Epithelial cell of proximal tubule (primary cell): ENCODE data around the gene TMEFF2. TPM values are rescaled to one million over a fixed set of nuclear protein-coding genes. Genes with fewer than 3 reads are reported as not detected.
"Not testable (repeated sequence)": the region's sequence is repeated elsewhere in the genome, so short reads cannot be mapped to it uniquely, and the experiment has no call there.

Source experiments
- DNase-seq: peaks from one replicate; pipeline ENCODE4 v3.0.0-alpha.2; 2011; ENCODE audit warnings: low read depth
- H3K4me3 ChIP-seq: 2 replicates; pipeline ENCODE4 v1.5.1; 2011; ENCODE audit warnings: low read depth, mild to moderate bottlenecking, low read length
- total RNA-seq: library from RNA; depleted of rRNA; stranded (reverse); fragments of >200 nt; gene quantifications from 2 replicates; pipeline ENCODE4 v1.2.3, GENCODE V29; 2015
- TF ChIP-seq, protein P1 (sequence below): conservative IDR thresholded peaks from 2 replicates; pipeline ENCODE4 v1.5.1; 2012; ENCODE audit warnings: low read depth, mild to moderate bottlenecking, low read length

The TMEFF2 gene
- total RNA-seq, 1 donor from 2014 or later = not detected

DNA sequence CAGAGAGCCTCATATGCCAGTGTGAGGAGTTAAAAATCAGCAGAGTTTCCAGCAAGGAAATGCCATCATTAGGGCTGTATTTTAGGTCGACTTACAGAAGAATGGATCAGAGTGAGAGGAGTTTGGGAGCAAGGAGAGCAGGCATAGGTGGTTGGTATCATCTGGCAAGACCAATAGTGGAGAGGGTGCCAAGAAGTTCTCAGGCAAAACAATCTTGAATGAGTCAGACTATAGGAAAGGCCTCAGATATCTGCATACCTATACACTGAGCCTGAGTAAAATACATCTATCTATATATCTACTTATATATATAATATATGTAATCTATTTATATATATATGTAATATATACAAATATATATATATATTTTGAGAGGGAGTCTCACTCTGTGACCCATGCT, 57.3 kb downstream of the TMEFF2 start:
- no peak overlapping the region for H3K4me3 ChIP-seq
- TF ChIP-seq, protein P1, sequence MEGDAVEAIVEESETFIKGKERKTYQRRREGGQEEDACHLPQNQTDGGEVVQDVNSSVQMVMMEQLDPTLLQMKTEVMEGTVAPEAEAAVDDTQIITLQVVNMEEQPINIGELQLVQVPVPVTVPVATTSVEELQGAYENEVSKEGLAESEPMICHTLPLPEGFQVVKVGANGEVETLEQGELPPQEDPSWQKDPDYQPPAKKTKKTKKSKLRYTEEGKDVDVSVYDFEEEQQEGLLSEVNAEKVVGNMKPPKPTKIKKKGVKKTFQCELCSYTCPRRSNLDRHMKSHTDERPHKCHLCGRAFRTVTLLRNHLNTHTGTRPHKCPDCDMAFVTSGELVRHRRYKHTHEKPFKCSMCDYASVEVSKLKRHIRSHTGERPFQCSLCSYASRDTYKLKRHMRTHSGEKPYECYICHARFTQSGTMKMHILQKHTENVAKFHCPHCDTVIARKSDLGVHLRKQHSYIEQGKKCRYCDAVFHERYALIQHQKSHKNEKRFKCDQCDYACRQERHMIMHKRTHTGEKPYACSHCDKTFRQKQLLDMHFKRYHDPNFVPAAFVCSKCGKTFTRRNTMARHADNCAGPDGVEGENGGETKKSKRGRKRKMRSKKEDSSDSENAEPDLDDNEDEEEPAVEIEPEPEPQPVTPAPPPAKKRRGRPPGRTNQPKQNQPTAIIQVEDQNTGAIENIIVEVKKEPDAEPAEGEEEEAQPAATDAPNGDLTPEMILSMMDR = no peak
- DNase-seq = no peak

DNA sequence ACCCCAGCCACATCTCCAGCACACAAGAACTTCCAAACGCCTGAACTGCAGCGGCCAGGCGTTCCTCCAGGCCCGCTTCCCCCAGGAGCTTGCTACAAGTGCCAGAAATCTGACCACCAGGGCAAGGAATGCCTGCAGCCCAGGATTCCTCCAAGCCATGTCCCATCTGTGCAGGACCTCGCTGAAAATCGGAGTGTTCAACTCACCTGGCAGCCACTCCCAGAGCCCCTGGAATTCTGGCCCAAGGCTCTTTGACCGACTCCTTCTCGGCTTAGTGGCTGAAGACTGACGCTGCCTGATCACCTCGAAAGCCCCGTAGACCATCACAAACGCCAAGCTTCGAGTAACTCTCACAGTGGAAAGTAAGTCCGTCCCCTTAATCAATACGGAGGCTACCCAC, 62.1 kb downstream of the TMEFF2 start:
- not testable (repeated sequence) for H3K4me3 ChIP-seq, DNase-seq

DNA sequence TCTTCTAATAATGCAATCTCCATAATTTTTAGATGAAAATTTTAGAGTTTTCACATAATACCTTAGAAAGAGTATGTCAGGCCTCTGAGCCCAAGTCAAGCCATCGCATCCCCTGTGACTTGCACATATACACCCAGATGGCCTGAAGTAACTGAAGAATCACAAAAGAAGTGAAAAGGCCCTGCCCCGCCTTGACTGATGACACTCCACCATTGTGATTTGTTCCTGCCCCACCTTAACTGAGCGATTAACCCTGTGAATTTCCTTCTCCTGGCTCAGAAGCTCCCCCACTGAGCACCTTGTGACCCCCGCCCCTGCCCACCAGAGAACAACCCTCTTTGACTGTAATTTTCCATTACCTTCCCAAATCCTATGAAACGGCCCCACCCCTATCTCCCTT, 64.4 kb downstream of the TMEFF2 start:
- DNase-seq, H3K4me3 ChIP-seq: not testable (repeated sequence)

DNA sequence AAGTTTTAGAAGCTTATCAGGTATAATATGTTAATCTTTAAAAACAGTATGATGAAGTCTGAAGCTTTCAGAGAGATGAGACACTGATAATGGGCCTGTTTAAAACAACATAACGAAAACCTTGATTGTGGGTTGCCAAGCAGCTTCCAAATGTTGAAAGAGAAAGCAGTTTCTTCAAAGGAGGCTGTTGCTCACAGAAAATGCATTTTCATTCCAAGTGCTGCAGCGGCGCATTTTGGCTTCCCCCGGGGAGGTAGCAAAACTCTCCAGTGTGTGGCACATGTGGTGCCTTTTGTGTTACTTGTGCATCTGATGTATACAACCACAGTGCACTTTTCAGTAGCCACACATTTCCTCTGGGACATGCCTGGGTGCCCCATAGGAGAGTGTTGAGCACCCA, 66.1 kb downstream of the TMEFF2 start:
- no peak overlapping the region for H3K4me3 ChIP-seq
- no peak for DNase-seq
- TF ChIP-seq, protein P1 = no peak

DNA sequence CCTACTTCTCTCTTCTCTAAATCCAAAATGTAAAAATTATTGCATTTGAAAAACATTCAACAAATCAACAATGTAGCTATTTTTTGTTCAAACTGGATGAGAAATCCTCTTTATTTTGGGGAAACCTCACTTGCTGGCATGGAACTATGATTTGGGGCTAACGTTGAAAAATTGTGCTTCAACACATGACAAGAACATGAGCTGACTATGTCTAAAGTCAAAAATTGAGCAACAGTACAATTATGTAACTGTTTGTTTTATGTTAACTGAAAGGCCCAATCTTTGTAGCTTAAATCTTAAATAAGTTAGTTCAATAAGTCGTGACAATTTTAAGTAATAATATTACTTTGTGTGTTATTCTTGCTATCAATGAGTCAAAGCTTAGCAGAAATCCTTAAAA, 67.3 kb downstream of the TMEFF2 start:
- no peak overlapping the region for H3K4me3 ChIP-seq
- no peak for DNase-seq

DNA sequence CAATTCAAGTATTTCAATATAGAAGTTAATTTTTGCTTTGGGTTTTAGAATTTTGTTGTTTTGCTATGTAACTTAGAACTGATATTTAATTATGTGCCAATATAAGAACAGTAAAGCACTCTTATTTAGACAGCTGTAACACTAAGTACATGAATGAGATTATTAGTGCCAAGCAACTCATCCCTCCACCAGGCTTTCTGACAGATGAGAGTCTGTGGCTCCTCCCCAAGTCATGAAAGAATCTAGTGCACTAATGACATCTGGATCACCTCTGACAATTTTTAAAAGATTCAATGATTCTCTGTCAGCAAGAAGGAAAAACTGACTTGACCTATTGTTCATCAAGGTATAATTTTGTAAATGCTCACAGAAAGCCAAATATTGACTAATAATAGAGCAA, 67.8 kb downstream of the TMEFF2 start:
- TF ChIP-seq, protein P1 = no peak
- DNase-seq = no peak
- no peak overlapping the region for H3K4me3 ChIP-seq

More for the DNA sequence above, 67.3 kb downstream of the TMEFF2 start:
- TF ChIP-seq, protein P1 = no peak

DNA sequence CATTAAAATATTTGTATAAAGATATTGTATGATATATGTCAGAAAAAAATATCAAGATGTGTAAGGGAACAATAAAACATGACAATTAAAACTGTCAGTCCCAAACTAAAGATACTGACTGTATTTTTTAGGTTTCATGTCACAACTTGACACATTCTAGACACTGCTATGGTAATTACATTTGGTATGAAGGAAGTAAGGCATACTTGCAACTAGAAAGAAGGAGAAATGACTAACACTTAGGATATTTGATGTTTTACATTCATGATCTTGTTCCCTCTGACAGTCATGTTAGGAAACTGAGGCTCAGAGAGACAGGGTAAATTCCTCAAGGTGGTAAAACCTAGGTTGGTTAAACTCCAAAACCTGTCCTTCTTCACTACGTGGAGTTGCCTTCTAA, 68.3 kb downstream of the TMEFF2 start:
- no peak for DNase-seq
- no peak overlapping the region for H3K4me3 ChIP-seq

DNA sequence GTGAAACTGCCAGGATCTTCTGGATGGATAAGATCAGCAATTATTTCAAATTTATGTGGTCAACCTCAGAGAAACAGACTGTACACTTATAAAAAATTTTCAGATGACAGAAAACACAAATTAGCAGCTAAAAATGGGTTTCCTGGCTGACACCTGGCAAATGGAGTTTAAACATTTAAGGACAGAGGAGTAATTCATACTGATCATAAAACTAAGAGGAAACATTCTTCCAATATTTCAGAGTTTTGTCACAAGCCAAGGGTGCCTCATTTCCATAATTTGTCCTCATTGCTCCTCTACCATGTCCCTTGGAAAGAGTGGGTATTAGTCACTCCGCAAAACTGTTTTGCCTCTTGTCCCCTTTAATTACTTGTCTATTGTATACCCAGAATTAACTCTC, 70.2 kb downstream of the TMEFF2 start:
- TF ChIP-seq, protein P1 = no peak
- H3K4me3 ChIP-seq = no peak overlapping the region
- DNase-seq = no peak

More for the DNA sequence above, 68.3 kb downstream of the TMEFF2 start:
- TF ChIP-seq, protein P1 = no peak
